ENCODE results near the gene FRMD5.

The FRMD5 gene

GRCh38 chr15:43895586-43895985, 299.5 kb downstream of the FRMD5 start:
- TF ChIP-seq POLR2AphosphoS5 (IDR thresholded peaks at IDR 0.05; ENCODE audit: low read depth, low read length), result no peak
- TF ChIP-seq FOXP2 (optimal IDR thresholded peaks at IDR 0.05; ENCODE audit: borderline replicate concordance, extremely low read depth, extremely low read length, insufficient read depth), result no peak
- TF ChIP-seq TAF1 (IDR thresholded peaks at IDR 0.05; ENCODE audit: borderline replicate concordance, insufficient read depth, low read length), result no peak
- TF ChIP-seq SIN3A (IDR thresholded peaks at IDR 0.05; ENCODE audit: borderline replicate concordance, insufficient read depth, low read length), result no peak
- no peak for TF ChIP-seq REST (IDR thresholded peaks at IDR 0.05; ENCODE audit: insufficient read depth in 1 of 2, low read depth in 2 of 2, low read length in 2 of 2)

- TF ChIP-seq SIN3A (IDR thresholded peaks at IDR 0.05; ENCODE audit: borderline replicate concordance, insufficient read depth, low read length) (no peak), TAF1 (IDR thresholded peaks at IDR 0.05; ENCODE audit: borderline replicate concordance, insufficient read depth, low read length) (no peak), POLR2AphosphoS5 (IDR thresholded peaks at IDR 0.05; ENCODE audit: low read depth, low read length) (no peak), FOXP2 (optimal IDR thresholded peaks at IDR 0.05; ENCODE audit: borderline replicate concordance, extremely low read depth, extremely low read length, insufficient read depth) (no peak), REST (IDR thresholded peaks at IDR 0.05; ENCODE audit: insufficient read depth in 1 of 2, low read depth in 2 of 2, low read length in 2 of 2) (no peak)
Observed at GRCh38 chr15:43893956-43894355, 301.1 kb downstream of the FRMD5 start.

GRCh38 chr15:43889042-43889441, 306.0 kb downstream of the FRMD5 start:
- no peak for TF ChIP-seq REST (IDR thresholded peaks at IDR 0.05; ENCODE audit: insufficient read depth in 1 of 2, low read depth in 2 of 2, low read length in 2 of 2)
- TF ChIP-seq FOXP2 (optimal IDR thresholded peaks at IDR 0.05; ENCODE audit: borderline replicate concordance, extremely low read depth, extremely low read length, insufficient read depth), result no peak
- no peak for TF ChIP-seq POLR2AphosphoS5 (IDR thresholded peaks at IDR 0.05; ENCODE audit: low read depth, low read length)
- no peak for TF ChIP-seq SIN3A (IDR thresholded peaks at IDR 0.05; ENCODE audit: borderline replicate concordance, insufficient read depth, low read length)
- no peak for TF ChIP-seq TAF1 (IDR thresholded peaks at IDR 0.05; ENCODE audit: borderline replicate concordance, insufficient read depth, low read length)

GRCh38 chr15:43887901-43888300, 307.2 kb downstream of the FRMD5 start:
- TF ChIP-seq TAF1 (IDR thresholded peaks at IDR 0.05; ENCODE audit: borderline replicate concordance, insufficient read depth, low read length) (no peak), SIN3A (IDR thresholded peaks at IDR 0.05; ENCODE audit: borderline replicate concordance, insufficient read depth, low read length) (no peak), POLR2AphosphoS5 (IDR thresholded peaks at IDR 0.05; ENCODE audit: low read depth, low read length) (no peak), FOXP2 (optimal IDR thresholded peaks at IDR 0.05; ENCODE audit: borderline replicate concordance, extremely low read depth, extremely low read length, insufficient read depth) (no peak), REST (IDR thresholded peaks at IDR 0.05; ENCODE audit: insufficient read depth in 1 of 2, low read depth in 2 of 2, low read length in 2 of 2) (no peak)

- TF ChIP-seq FOXP2 (optimal IDR thresholded peaks at IDR 0.05; ENCODE audit: borderline replicate concordance, extremely low read depth, extremely low read length, insufficient read depth) (no peak), SIN3A (IDR thresholded peaks at IDR 0.05; ENCODE audit: borderline replicate concordance, insufficient read depth, low read length) (no peak), REST (IDR thresholded peaks at IDR 0.05; ENCODE audit: insufficient read depth in 1 of 2, low read depth in 2 of 2, low read length in 2 of 2) (no peak), TAF1 (IDR thresholded peaks at IDR 0.05; ENCODE audit: borderline replicate concordance, insufficient read depth, low read length) (no peak), POLR2AphosphoS5 (IDR thresholded peaks at IDR 0.05; ENCODE audit: low read depth, low read length) (no peak)
Observed at GRCh38 chr15:43886558-43886957, 308.5 kb downstream of the FRMD5 start.

Measured in PFSK-1 (cell line).